K562 (cell line): ENCODE data around the gene EPS8L1. TPM values are rescaled to one million over a fixed set of nuclear protein-coding genes. Genes with fewer than 3 reads are reported as not detected.
A peak's percentile ranks its signal among the peaks of the same experiment; 100 is the strongest.

ENCODE experiments used
- CC2D1A ChIP-seq: fragments of 450-650 bp; IDR thresholded peaks from 2 replicates; pipeline ENCODE4 v1.6.1; 2017; ENCODE audit warnings: mild to moderate bottlenecking
- CCAR2 ChIP-seq: fragments of 200-400 bp; formaldehyde crosslinking; IDR thresholded peaks from 2 replicates; pipeline ENCODE4 v1.6.1; 2017; ENCODE audit warnings: mild to moderate bottlenecking, low read depth, low read length
- DMBX1 ChIP-seq: fragments of 250-450 bp; sonication (Bioruptor Pico); IDR thresholded peaks from 2 replicates; pipeline ENCODE4 v1.8.0; 2022; ENCODE audit warnings: inconsistent platforms, mild to moderate bottlenecking, moderate library complexity, borderline replicate concordance
- DNMT1 ChIP-seq: fragments of 450-650 bp; IDR thresholded peaks from 2 replicates; pipeline ENCODE4 v1.6.1; 2016; ENCODE audit warnings: antibody characterized with exemption, mild to moderate bottlenecking
- EZH2 ChIP-seq: IDR thresholded peaks from 2 replicates; pipeline ENCODE4 v1.6.1; 2012; ENCODE audit warnings: low read depth, mild to moderate bottlenecking, inconsistent platforms, low read length, borderline replicate concordance
- HDAC2 ChIP-seq: fragments of 450-650 bp; IDR thresholded peaks from 2 replicates; pipeline ENCODE4 v1.6.1; 2016; ENCODE audit warnings: mild to moderate bottlenecking
- HDAC3 ChIP-seq: fragments of 450-650 bp; IDR thresholded peaks from 2 replicates; pipeline ENCODE4 v1.6.1; 2018; ENCODE audit warnings: borderline replicate concordance, mild to moderate bottlenecking, moderate library complexity; ENCODE audit not compliant: partially characterized antibody
- HNRNPK ChIP-seq: fragments of 200-400 bp; formaldehyde crosslinking; IDR thresholded peaks from one replicate; pipeline ENCODE4 v1.6.1; 2018; ENCODE audit warnings: mild to moderate bottlenecking, low read depth, low read length; ENCODE audit not compliant: poor library complexity, severe bottlenecking
- KAT2B ChIP-seq: IDR thresholded peaks from one replicate; pipeline ENCODE4 v1.6.1; 2012; ENCODE audit warnings: low read depth, mild to moderate bottlenecking, control low read depth, inconsistent platforms, low read length, moderate library complexity
- KAT7 ChIP-seq: sonication (generic); formaldehyde crosslinking; IDR thresholded peaks from 2 replicates; pipeline ENCODE4 v1.8.0; 2022; ENCODE audit warnings: missing genetic modification reagents, mild to moderate bottlenecking, borderline replicate concordance
- KDM4B ChIP-seq, 2 experiments: fragments of 450-650 bp in 1 of 2; sonication (generic) in 1 of 2; IDR thresholded peaks; 2 replicates each; pipeline ENCODE4 v1.6.1; 2016 to 2017; ENCODE audit warnings: borderline replicate concordance in 2 of 2, antibody characterized with exemption in 1 of 2, low read depth in 1 of 2, mild to moderate bottlenecking in 1 of 2
- POLR3G ChIP-seq: IDR thresholded peaks from 2 replicates; pipeline ENCODE4 v1.6.1; 2011; ENCODE audit not compliant: insufficient read length, insufficient replicate concordance; ENCODE audit errors: extremely low read depth
- RBM14 ChIP-seq: fragments of 200-400 bp; formaldehyde crosslinking; IDR thresholded peaks from 2 replicates; pipeline ENCODE4 v1.6.1; 2018; ENCODE audit warnings: low read depth, mild to moderate bottlenecking, low read length, moderate library complexity, borderline replicate concordance; ENCODE audit not compliant: insufficient read depth
- RFX7 ChIP-seq: fragments of 250-450 bp; sonication (Bioruptor Pico); IDR thresholded peaks from 2 replicates; pipeline ENCODE4 v1.5.1; 2021; ENCODE audit warnings: mild to moderate bottlenecking
- SMARCA4 ChIP-seq: fragments of 450-650 bp; IDR thresholded peaks from 2 replicates; pipeline ENCODE4 v1.6.1; 2016
- TBP ChIP-seq: optimal IDR thresholded peaks from 2 replicates; pipeline ENCODE3; 2011; ENCODE audit warnings: low read depth, low read length, improper control_type of control experiment
- TRIM24 ChIP-seq, 2 experiments: fragments of 450-650 bp; IDR thresholded peaks; 2 replicates each; pipeline ENCODE4 v1.6.1; 2016
- ZC3H11A ChIP-seq: IDR thresholded peaks from 2 replicates; pipeline ENCODE4 v1.6.1; 2012; ENCODE audit warnings: low read depth, low read length, improper control_type of control experiment
- ZFP30 ChIP-seq: fragments of 250-450 bp; sonication (Bioruptor Pico); IDR thresholded peaks from 2 replicates; pipeline ENCODE4 v1.8.0; 2022; ENCODE audit warnings: moderate library complexity, mild to moderate bottlenecking, inconsistent platforms, borderline replicate concordance
- ZNF263 ChIP-seq: sonication (generic); formaldehyde crosslinking; IDR thresholded peaks from 2 replicates; pipeline ENCODE4 v1.8.0; 2022; ENCODE audit warnings: mild to moderate bottlenecking, missing genetic modification reagents, borderline replicate concordance
- ZNF551 ChIP-seq: fragments of 250-450 bp; sonication (Bioruptor Pico); IDR thresholded peaks from 2 replicates; pipeline ENCODE4 v1.5.0; 2021; ENCODE audit warnings: mild to moderate bottlenecking, moderate library complexity
- ZNF589 ChIP-seq: fragments of 200-800 bp; sonication (Bioruptor generic); IDR thresholded peaks from 2 replicates; pipeline ENCODE4 v1.6.1; 2016; ENCODE audit warnings: low read depth, missing genetic modification characterization, missing compliant biosample characterization
- polyA plus RNA-seq, 8 experiments: library from polyadenylated mRNA; depleted of rRNA in 4 of 8; stranded (reverse) in 5 of 8; unstranded in 3 of 8; fragments of >200 nt; fragmentation: Nextera tagmentation in 2 of 8; fragmentation: Illumina TruSeq in 1 of 8; extraction: Ambion mirVana in 2 of 8; extraction: Trizol in 1 of 8; gene quantifications; 2 replicates each; pipeline versions ENCODE4 v1.2.1 to v1.2.3, GENCODE V29; 2011 to 2014; ENCODE audit warnings: inconsistent platforms in 1 of 8, missing spikeins in 1 of 8
- total RNA-seq, 7 experiments: library from RNA; depleted of rRNA in 6 of 7; stranded (reverse); fragments of >200 nt in 6 of 7; fragmentation: Illumina TruSeq in 2 of 7; extraction: Trizol in 2 of 7; gene quantifications; 2 replicates each; pipeline versions ENCODE4 v1.2.1 to v1.2.3, GENCODE V29; 2011 to 2021; ENCODE audit warnings: low replicate concordance in 1 of 7
- TF ChIP-seq, protein P1 (sequence below): sonication (generic); formaldehyde crosslinking; IDR thresholded peaks from 2 replicates; pipeline ENCODE4 v1.8.0; 2022; ENCODE audit warnings: mild to moderate bottlenecking, missing genetic modification reagents
- TF ChIP-seq, protein P2 (sequence below): IDR thresholded peaks from 2 replicates; pipeline ENCODE4 v1.6.1; 2012; ENCODE audit warnings: low read depth, low read length, improper control_type of control experiment, borderline replicate concordance

EPS8L1 gene
- total and polyA plus RNA-seq, 9 of the 15 experiments (the other 6 are each of a cell fraction or from before 2014, with no cell fraction given) = 0.35 to 22.1 (median 11.9) TPM

DNA sequence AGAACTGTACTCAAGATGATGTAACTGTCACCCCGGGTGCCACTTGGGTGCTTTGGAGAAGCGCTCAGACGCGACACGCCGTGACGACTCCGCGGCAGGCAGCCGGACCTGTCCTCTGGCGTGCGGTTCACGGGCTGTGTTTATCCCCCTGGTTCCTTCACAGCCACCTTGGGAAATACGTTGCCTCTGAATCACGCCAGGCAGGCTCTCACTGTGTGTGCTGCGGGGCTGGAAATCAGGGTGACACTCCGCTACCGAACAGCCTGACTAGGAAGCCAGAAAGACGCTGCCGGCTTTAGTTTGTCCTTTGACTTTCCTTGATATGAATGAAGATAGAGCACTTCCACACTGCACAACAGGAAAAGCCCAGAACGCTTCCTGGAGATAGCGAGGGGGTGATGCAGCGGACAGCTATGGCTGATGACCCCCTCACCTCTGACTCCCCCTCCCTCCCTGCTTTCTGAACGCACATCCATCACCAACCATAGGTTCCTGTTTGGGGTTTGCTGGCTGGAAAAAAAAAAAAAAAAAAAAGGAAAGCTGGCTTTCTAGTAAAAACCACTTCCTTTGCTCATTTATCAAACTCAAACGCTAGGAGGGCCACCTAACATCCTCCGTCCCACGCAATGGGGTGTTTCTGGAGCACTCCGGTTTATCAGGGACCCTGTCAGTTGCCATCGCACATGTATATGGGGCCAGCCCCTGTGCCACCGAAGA, 33.9 kb upstream of the EPS8L1 start (continued):
- TF ChIP-seq TBP (no peak), HNRNPK (no peak), ZNF551 (CRISPR knock-in tag) (no peak), SMARCA4 (peak; percentile 60), RBM14 (no peak), EZH2 (no peak), KAT7 (CRISPR knock-in tag) (no peak), RFX7 (no peak), TRIM24 (IDR thresholded peaks at IDR 0.05) (no peak), CC2D1A (no peak), POLR3G (no peak), ZC3H11A (no peak), HDAC3 (no peak), ZFP30 (no peak), CCAR2 (no peak), DMBX1 (0 out of 2 replicates have a peak, but pooled peaks have one; percentile 40), ZNF589 (CRISPR knock-in tag) (no peak), KAT2B (no peak), ZNF263 (CRISPR knock-in tag) (0 out of 2 replicates have a peak, but pooled peaks have one; percentile 33), HDAC2 (peak; percentile 78), KDM4B (IDR thresholded peaks at IDR 0.05; ENCODE audit: borderline replicate concordance in 2 of 2, low read depth in 1 of 2) (0 out of 4 replicates have a peak, but pooled peaks of 1 of the 2 experiments have one; percentile 26), DNMT1 (no peak)
- TF ChIP-seq, protein P1, sequence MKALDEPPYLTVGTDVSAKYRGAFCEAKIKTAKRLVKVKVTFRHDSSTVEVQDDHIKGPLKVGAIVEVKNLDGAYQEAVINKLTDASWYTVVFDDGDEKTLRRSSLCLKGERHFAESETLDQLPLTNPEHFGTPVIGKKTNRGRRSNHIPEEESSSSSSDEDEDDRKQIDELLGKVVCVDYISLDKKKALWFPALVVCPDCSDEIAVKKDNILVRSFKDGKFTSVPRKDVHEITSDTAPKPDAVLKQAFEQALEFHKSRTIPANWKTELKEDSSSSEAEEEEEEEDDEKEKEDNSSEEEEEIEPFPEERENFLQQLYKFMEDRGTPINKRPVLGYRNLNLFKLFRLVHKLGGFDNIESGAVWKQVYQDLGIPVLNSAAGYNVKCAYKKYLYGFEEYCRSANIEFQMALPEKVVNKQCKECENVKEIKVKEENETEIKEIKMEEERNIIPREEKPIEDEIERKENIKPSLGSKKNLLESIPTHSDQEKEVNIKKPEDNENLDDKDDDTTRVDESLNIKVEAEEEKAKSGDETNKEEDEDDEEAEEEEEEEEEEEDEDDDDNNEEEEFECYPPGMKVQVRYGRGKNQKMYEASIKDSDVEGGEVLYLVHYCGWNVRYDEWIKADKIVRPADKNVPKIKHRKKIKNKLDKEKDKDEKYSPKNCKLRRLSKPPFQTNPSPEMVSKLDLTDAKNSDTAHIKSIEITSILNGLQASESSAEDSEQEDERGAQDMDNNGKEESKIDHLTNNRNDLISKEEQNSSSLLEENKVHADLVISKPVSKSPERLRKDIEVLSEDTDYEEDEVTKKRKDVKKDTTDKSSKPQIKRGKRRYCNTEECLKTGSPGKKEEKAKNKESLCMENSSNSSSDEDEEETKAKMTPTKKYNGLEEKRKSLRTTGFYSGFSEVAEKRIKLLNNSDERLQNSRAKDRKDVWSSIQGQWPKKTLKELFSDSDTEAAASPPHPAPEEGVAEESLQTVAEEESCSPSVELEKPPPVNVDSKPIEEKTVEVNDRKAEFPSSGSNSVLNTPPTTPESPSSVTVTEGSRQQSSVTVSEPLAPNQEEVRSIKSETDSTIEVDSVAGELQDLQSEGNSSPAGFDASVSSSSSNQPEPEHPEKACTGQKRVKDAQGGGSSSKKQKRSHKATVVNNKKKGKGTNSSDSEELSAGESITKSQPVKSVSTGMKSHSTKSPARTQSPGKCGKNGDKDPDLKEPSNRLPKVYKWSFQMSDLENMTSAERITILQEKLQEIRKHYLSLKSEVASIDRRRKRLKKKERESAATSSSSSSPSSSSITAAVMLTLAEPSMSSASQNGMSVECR = no peak
- TF ChIP-seq, protein P2, sequence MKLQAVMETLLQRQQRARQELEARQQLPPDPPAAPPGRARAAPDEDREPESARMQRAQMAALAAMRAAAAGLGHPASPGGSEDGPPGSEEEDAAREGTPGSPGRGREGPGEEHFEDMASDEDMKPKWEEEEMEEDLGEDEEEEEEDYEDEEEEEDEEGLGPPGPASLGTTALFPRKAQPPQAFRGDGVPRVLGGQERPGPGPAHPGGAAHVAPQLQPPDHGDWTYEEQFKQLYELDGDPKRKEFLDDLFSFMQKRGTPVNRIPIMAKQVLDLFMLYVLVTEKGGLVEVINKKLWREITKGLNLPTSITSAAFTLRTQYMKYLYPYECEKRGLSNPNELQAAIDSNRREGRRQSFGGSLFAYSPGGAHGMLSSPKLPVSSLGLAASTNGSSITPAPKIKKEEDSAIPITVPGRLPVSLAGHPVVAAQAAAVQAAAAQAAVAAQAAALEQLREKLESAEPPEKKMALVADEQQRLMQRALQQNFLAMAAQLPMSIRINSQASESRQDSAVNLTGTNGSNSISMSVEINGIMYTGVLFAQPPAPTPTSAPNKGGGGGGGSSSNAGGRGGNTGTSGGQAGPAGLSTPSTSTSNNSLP = no peak
